Activated CD4-positive, CD25-positive, alpha-beta regulatory T cell treated with anti-CD3 and anti-CD28 coated beads, Interleukin-2, amount 50 U/mL, for 72 hours (primary cell): ENCODE results near the gene DHRS9.

Experiments used
- DNase-seq: peaks from one replicate; pipeline ENCODE4 v3.0.0; 2021

DHRS9 gene

GRCh38 chr2:169066897-169067296, 2.5 kb upstream of the DHRS9 start:
- DNase-seq = no peak

GRCh38 chr2:169069833-169070232, 470 bp downstream of the DHRS9 start:
- no peak for DNase-seq

GRCh38 chr2:169071455-169071854, 2.1 kb downstream of the DHRS9 start:
- no peak for DNase-seq

- no peak for DNase-seq
Measured at GRCh38 chr2:169072163-169072925, 3.0 kb downstream of the DHRS9 start.

- DNase-seq = no peak
Measured at GRCh38 chr2:169073211-169073962, 4.0 kb downstream of the DHRS9 start.

GRCh38 chr2:169073963-169074751, 4.8 kb downstream of the DHRS9 start:
- DNase-seq = no peak

GRCh38 chr2:169077674-169078240, 8.4 kb downstream of the DHRS9 start:
- no peak for DNase-seq

- DNase-seq = no peak
Measured at GRCh38 chr2:169080250-169081069, 11.1 kb downstream of the DHRS9 start.

- DNase-seq = no peak
Measured at GRCh38 chr2:169081551-169081950, 12.2 kb downstream of the DHRS9 start.

- DNase-seq = no peak
Measured at GRCh38 chr2:169082995-169083394, 13.6 kb downstream of the DHRS9 start.

- DNase-seq = no peak
Measured at GRCh38 chr2:169086893-169087467, 17.6 kb downstream of the DHRS9 start.

- no peak for DNase-seq
Measured at GRCh38 chr2:169087757-169088379, 18.5 kb downstream of the DHRS9 start.

- DNase-seq = no peak
Measured at GRCh38 chr2:169089182-169089581, 19.8 kb downstream of the DHRS9 start.

GRCh38 chr2:169090133-169090820, 20.9 kb downstream of the DHRS9 start:
- DNase-seq = no peak

GRCh38 chr2:169091256-169091655, 21.9 kb downstream of the DHRS9 start:
- DNase-seq = no peak

- no peak for DNase-seq
Measured at GRCh38 chr2:169091761-169092519, 22.6 kb downstream of the DHRS9 start.

- no peak for DNase-seq
Measured at GRCh38 chr2:169093535-169093934, 24.2 kb downstream of the DHRS9 start.

- DNase-seq = no peak
Measured at GRCh38 chr2:169094676-169095075, 25.3 kb downstream of the DHRS9 start.

GRCh38 chr2:169095621-169096105, 26.3 kb downstream of the DHRS9 start:
- DNase-seq = no peak

GRCh38 chr2:169104848-169105247, 35.5 kb downstream of the DHRS9 start:
- DNase-seq = no peak
